GM12878 (cell line): ENCODE results near the gene CREB3. TPM values are rescaled to one million over a fixed set of nuclear protein-coding genes. Genes with fewer than 3 reads are reported as not detected.
A peak's percentile ranks its signal among the peaks of the same experiment; 100 is the strongest.

Experiments used
- ATAC-seq: fragments of 200-7000 bp; cut with Tn5 transposase; 3 replicates; pipeline ENCODE4 v1.9.1; 2020; ENCODE audit warnings: mild to moderate bottlenecking, moderate library complexity
- Bru-seq: library from RNA; stranded (reverse); fragments of 400-500 nt; gene quantifications from one replicate; lab custom pipeline; 2021; lab: Mats Ljungman, UMichigan
- BruChase-seq, 2 experiments: library from RNA; stranded (reverse); fragments of 400-500 nt; gene quantifications; one replicate each; lab custom pipeline; 2021; lab: Mats Ljungman, UMichigan
- BruUV-seq: library from RNA; stranded (reverse); fragments of 400-500 nt; replicated peaks from 2 replicates; lab custom pipeline; 2021; lab: Mats Ljungman, UMichigan
- CTCF ChIA-PET: fragments of 300-600 bp; sonication (Branson Sonifier 250); formaldehyde crosslinking; extraction: SDS; loops from one replicate; lab custom pipeline; 2021; ENCODE audit warnings: inconsistent platforms; lab: Yijun Ruan, JAX
- POLR2A ChIA-PET: fragments of 350-600 bp; formaldehyde crosslinking; extraction: SDS; loops from one replicate; lab custom pipeline; 2021; ENCODE audit warnings: inconsistent platforms; lab: Charles Lee
- RAD21 ChIA-PET: fragments of 300-600 bp; sonication (Branson Sonifier 250); formaldehyde crosslinking; loops from one replicate; lab custom pipeline; 2023; ENCODE audit warnings: antibody characterized with exemption; ENCODE audit not compliant: unreplicated experiment; lab: Charles Lee
- SMC1A ChIA-PET: fragments of 300-600 bp; sonication (Branson Sonifier 250); formaldehyde crosslinking; loops from one replicate; lab custom pipeline; 2023; ENCODE audit not compliant: unreplicated experiment, uncharacterized antibody; lab: Charles Lee
- DNase-seq: peaks from one replicate; pipeline ENCODE4 v3.0.0-alpha.2; 2011; ENCODE audit warnings: low read depth, low spot score
- FAIRE-seq: peaks from 3 replicates; lab custom pipeline; 2011; peaks lifted over from hg19 to GRCh38; lab: Jason Lieb, UNC
- H2AFZ ChIP-seq: 2 replicates; pipeline ENCODE4 v1.6.0; 2011; ENCODE audit warnings: low read depth, low read length, control low read depth; ENCODE audit not compliant: control insufficient read depth
- H3K27ac ChIP-seq: 2 replicates; pipeline ENCODE4 v1.5.1; 2011; ENCODE audit warnings: control low read depth; ENCODE audit not compliant: control insufficient read depth, insufficient read depth
- H3K27me3 ChIP-seq, 2 experiments: replicated peaks in 1 of 2; 2 replicates each; pipeline versions ENCODE4 v1.6.0 to v1.6.1; 2011; ENCODE audit warnings: low read length in 1 of 2; ENCODE audit not compliant: control insufficient read depth in 2 of 2, insufficient read depth in 2 of 2
- H3K36me3 ChIP-seq, 2 experiments: 2 replicates each; pipeline ENCODE4 v1.5.1; 2011; ENCODE audit warnings: low read length in 1 of 2; ENCODE audit not compliant: control insufficient read depth in 2 of 2, insufficient read depth in 2 of 2
- H3K4me1 ChIP-seq: 2 replicates; pipeline ENCODE4 v1.6.1; 2011; ENCODE audit warnings: mild to moderate bottlenecking, low read length, moderate library complexity, mixed read lengths; ENCODE audit not compliant: control insufficient read depth, insufficient read depth
- H3K4me2 ChIP-seq: 2 replicates; pipeline ENCODE4 v1.6.0; 2011; ENCODE audit warnings: control low read depth; ENCODE audit not compliant: control insufficient read depth, insufficient read depth
- H3K4me3 ChIP-seq: fragments of 200-600 bp; sonication (generic); 2 replicates; pipeline ENCODE4 v1.5.1; 2016
- H3K79me2 ChIP-seq: 2 replicates; pipeline ENCODE4 v1.6.0; 2011; ENCODE audit warnings: low read length; ENCODE audit not compliant: control insufficient read depth, insufficient read depth
- H3K9ac ChIP-seq: 2 replicates; pipeline ENCODE4 v1.8.0; 2011; ENCODE audit warnings: low read length, control low read depth, mixed read lengths; ENCODE audit not compliant: control insufficient read depth, insufficient read depth
- H3K9me3 ChIP-seq: replicated peaks from 3 replicates; pipeline ENCODE4 v1.5.1; 2011; ENCODE audit warnings: mild to moderate bottlenecking, low read length; ENCODE audit not compliant: control insufficient read depth, insufficient read depth
- H4K20me1 ChIP-seq: 2 replicates; pipeline ENCODE4 v1.6.0; 2011; ENCODE audit not compliant: control insufficient read depth, insufficient read depth
- DPF2 ChIP-seq: fragments of 450-650 bp; IDR thresholded peaks from 2 replicates; pipeline ENCODE4 v1.6.1; 2017; ENCODE audit warnings: mild to moderate bottlenecking
- EZH2 ChIP-seq: IDR thresholded peaks from 2 replicates; pipeline ENCODE4 v1.6.1; 2012; ENCODE audit warnings: low read depth, mild to moderate bottlenecking, control low read depth, inconsistent platforms, low read length, borderline replicate concordance; ENCODE audit not compliant: control insufficient read depth
- KAT2A ChIP-seq: conservative IDR thresholded peaks from 2 replicates; pipeline ENCODE4 v1.6.1; 2011; ENCODE audit warnings: low read depth, low read length; ENCODE audit not compliant: control insufficient read depth
- MXI1 ChIP-seq: fragments of 150-350 bp; IDR thresholded peaks from 2 replicates; pipeline ENCODE4 v1.6.1; 2011; ENCODE audit warnings: low read depth, mild to moderate bottlenecking, inconsistent platforms, low read length, improper control_type of control experiment
- NR2C1 ChIP-seq: fragments of 450-650 bp; IDR thresholded peaks from 2 replicates; pipeline ENCODE4 v1.6.1; 2017; ENCODE audit warnings: antibody characterized with exemption, mild to moderate bottlenecking, moderate library complexity
- RB1 ChIP-seq: fragments of 450-650 bp; formaldehyde crosslinking; IDR thresholded peaks from 2 replicates; pipeline ENCODE4 v1.6.1; 2017; ENCODE audit warnings: mild to moderate bottlenecking, borderline replicate concordance
- SMAD5 ChIP-seq: IDR thresholded peaks from 2 replicates; pipeline ENCODE4 v1.6.1; 2016; ENCODE audit warnings: antibody characterized with exemption, low read depth
- ZNF207 ChIP-seq: fragments of 450-650 bp; IDR thresholded peaks from 2 replicates; pipeline ENCODE4 v1.6.1; 2014; ENCODE audit warnings: antibody characterized with exemption, mild to moderate bottlenecking, borderline replicate concordance
- WGBS: methylation state at CpG from one replicate; pipeline ENCODE4 v1.1.6; 2016; ENCODE audit warnings: low lambda C conversion rate; ENCODE audit not compliant: insufficient replicate concordance, insufficient coverage; ENCODE audit errors: missing lambda C conversion rate; 5-methylcytosine and 5-hydroxymethylcytosine counted together
- in situ Hi-C: fragments of 300-500 bp; cut with MboI; formaldehyde crosslinking; loops from 9 replicates; pipeline ENCODE4 v1.14.3; 2018; ENCODE audit warnings: mixed read lengths
- intact Hi-C: fragments of 100-400 bp; cut with micrococcal nuclease; formaldehyde crosslinking; loops from one replicate; pipeline ENCODE4 v1.14.2; 2022; ENCODE audit not compliant: unreplicated experiment
- long read RNA-seq, 2 experiments: library from polyadenylated mRNA; unstranded; transcript quantifications; one replicate each; pipeline ENCODE4 v2.0.0, GENCODE V29; 2019 to 2020
- polyA minus RNA-seq, 3 experiments: library from RNA; depleted of rRNA, polyadenylated mRNA; stranded (reverse); fragments of >200 nt; gene quantifications; 2 replicates each; pipeline ENCODE4 v1.2.3, GENCODE V29; 2011
- polyA plus RNA-seq, 11 experiments: library from polyadenylated mRNA; depleted of rRNA in 4 of 11; unstranded in 6 of 11; stranded (reverse) in 5 of 11; fragments of >200 nt; fragmentation: Nextera tagmentation in 4 of 11; fragmentation: Illumina TruSeq in 1 of 11; extraction: Ambion mirVana in 4 of 11; extraction: Trizol in 1 of 11; gene quantifications; 1 replicate in 1 of 11; 2 replicates in 10 of 11; pipeline versions ENCODE4 v1.2.1 to v1.2.3, GENCODE V29; 2011 to 2016; ENCODE audit warnings: inconsistent platforms in 2 of 11, missing spikeins in 2 of 11, low read depth in 1 of 11
- total RNA-seq, 4 experiments: library from RNA; depleted of rRNA in 3 of 4; stranded (reverse); fragments of >200 nt in 3 of 4; fragmentation: Illumina TruSeq in 1 of 4; extraction: Trizol in 1 of 4; gene quantifications; 2 replicates each; pipeline versions ENCODE4 v1.2.1 to v1.2.3, GENCODE V29; 2013 to 2021
- TF ChIP-seq, protein P1 (sequence below): IDR thresholded peaks from 2 replicates; pipeline ENCODE4 v1.6.1; 2011; ENCODE audit warnings: borderline replicate concordance, low read depth, mild to moderate bottlenecking, moderate library complexity, mixed read lengths, low read length; ENCODE audit not compliant: insufficient read depth; ENCODE audit errors: extremely low read length
- TF ChIP-seq, protein P2 (sequence below): IDR thresholded peaks from 2 replicates; pipeline ENCODE4 v1.6.1; 2012; ENCODE audit warnings: low read length, inconsistent platforms
- TF ChIP-seq, protein P3 (sequence below): IDR thresholded peaks from 2 replicates; pipeline ENCODE4 v1.6.1; 2012; ENCODE audit warnings: low read depth, low read length, improper control_type of control experiment

Gene CREB3, protein sequence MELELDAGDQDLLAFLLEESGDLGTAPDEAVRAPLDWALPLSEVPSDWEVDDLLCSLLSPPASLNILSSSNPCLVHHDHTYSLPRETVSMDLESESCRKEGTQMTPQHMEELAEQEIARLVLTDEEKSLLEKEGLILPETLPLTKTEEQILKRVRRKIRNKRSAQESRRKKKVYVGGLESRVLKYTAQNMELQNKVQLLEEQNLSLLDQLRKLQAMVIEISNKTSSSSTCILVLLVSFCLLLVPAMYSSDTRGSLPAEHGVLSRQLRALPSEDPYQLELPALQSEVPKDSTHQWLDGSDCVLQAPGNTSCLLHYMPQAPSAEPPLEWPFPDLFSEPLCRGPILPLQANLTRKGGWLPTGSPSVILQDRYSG
- total RNA-seq (2013; cell fraction: nucleolus; rRNA removed): 16.9 and 18.1 TPM in 2 replicates
- total RNA-seq (2014; rRNA removed): 21.6 and 23.4 TPM in 2 replicates
- total RNA-seq (2014; rRNA removed; fragmentation: Illumina TruSeq; extraction: Trizol): 18.1 and 18.3 TPM in 2 replicates
- 21.4 and 22.9 TPM in 2 replicates for total RNA-seq (2021)
- 19.5 TPM for polyA plus RNA-seq (2011; ENCODE audit: low read depth)
- polyA plus RNA-seq (2011; rRNA removed): 12.0 and 16.3 TPM in 2 replicates
- 22.6 and 25.1 TPM in 2 replicates for polyA plus RNA-seq (2011; cell fraction: cytosol; rRNA removed)
- polyA plus RNA-seq (2011; cell fraction: nucleus; rRNA removed): 15.5 and 19.2 TPM in 2 replicates
- polyA plus RNA-seq (2012): 32.3 and 35.4 TPM in 2 replicates
- 17.8 and 20.1 TPM in 2 replicates for polyA plus RNA-seq (2014; fragmentation: Illumina TruSeq; extraction: Trizol)
- polyA plus RNA-seq (2014; fragmentation: Nextera tagmentation; extraction: Ambion mirVana): 10 to 100 TPM in 1 of 2 experiments, 1 to 10 TPM in 1; 9.8 to 14.1 TPM
- polyA plus RNA-seq (2014; rRNA removed): 19.5 and 20.6 TPM in 2 replicates
- 10 to 100 TPM; 33.2 to 38.9 TPM for polyA plus RNA-seq (2016; fragmentation: Nextera tagmentation; extraction: Ambion mirVana)
- polyA minus RNA-seq (2011; rRNA and poly(A)+ RNA removed): 6.6 and 10.3 TPM in 2 replicates
- 4.9 and 5.5 TPM in 2 replicates for polyA minus RNA-seq (2011; cell fraction: cytosol; rRNA and poly(A)+ RNA removed)
- 6.8 and 9.7 TPM in 2 replicates for polyA minus RNA-seq (2011; cell fraction: nucleus; rRNA and poly(A)+ RNA removed)
- Bru-seq, nascent RNA: percentile 83 among the genes with signal in this experiment
- BruChase-seq, experiment 1, labeled RNA remaining after a 6-hour chase: percentile 79 among the genes with signal in this experiment
- BruChase-seq, experiment 2, labeled RNA remaining after a 2-hour chase: percentile 83 among the genes with signal in this experiment
- long read RNA-seq, experiment 1, transcript CREB3-201 (9 exons, 1,832 nt): major isoform, 19 of 22 reads
- long read RNA-seq, experiment 1, partial matches to known transcripts: 2 of 22 reads
- long read RNA-seq, experiment 1, other reads (novel, unspliced or antisense): 1 of 22 reads
- long read RNA-seq, experiment 2, transcript CREB3-201 (9 exons, 1,832 nt): major isoform, 41 of 42 reads
- long read RNA-seq, experiment 2, partial matches to known transcripts: 0 of 42 reads
- long read RNA-seq, experiment 2, other reads (novel, unspliced or antisense): 1 of 42 reads

DNA sequence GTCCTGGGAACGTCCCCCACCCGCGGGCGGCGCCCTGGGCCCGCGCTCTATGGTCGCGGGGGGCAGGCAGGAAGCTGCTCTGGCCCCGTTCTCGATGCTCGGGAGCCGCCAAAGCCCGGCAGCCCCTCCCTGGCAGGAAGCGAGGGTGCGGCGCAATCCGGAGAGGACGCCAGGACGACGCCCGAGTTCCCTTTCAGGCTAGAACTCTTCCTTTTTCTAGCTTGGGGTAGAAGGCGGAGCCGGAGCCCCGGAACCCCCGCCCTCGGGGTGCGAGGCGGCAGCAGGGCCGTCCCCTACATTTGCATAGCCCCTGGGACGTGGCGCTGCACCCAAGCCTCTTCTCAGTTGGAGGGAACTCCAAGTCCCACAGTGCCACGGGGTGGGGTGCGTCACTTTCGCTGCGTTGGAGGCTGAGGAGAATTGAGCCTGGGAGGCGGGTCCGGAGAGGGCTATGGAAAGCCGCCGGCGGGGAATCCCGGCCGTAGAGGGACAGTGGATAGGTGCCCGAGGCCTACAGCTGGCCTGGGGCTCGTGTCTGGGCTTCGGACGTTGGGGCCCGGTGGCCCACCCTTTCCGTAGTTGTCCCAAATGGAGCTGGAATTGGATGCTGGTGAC, at the start of gene CREB3, which contains the start of gene TLN1:
TSS of gene CREB3 (plus strand) at position 482 of the 615 bp plus-strand sequence. CDS start at position 589, 107 bp downstream.
TSS of gene TLN1 (minus strand) at position 11 of the 615 bp plus-strand sequence. CDS start 6,501 bp downstream, outside the sequence.
- Histone ChIP-seq H4K20me1 (no peaks in the 10 kb centered on the region), H3K27me3 (no peaks in the 10 kb centered on the region), H3K27ac (peak within 1 kb of the TSS; percentile 92), H3K4me2 (peak within 1 kb of the TSS; percentile 99), H3K4me1 (peaks cover 17% of the 10 kb centered on the region), H3K9me3 (no peaks in the 10 kb centered on the region), H3K4me3 (peak within 1 kb of the TSS; percentile 93), H3K36me3 (peaks cover 5 to 12% of the 10 kb centered on the region in 2 experiments; a peak in 3 of 4 replicates), H3K79me2 (peaks cover 59% of the 10 kb centered on the region), H3K9ac (peak within 1 kb of the TSS; percentile 90), H2AFZ (peak within 1 kb of the TSS; percentile 42)
- CTCF ChIA-PET: interaction anchor here (0.9 to 9.5 kb wide), 19 partner anchors 13 to 619 kb away, joined by 3 to 183 read pairs (median 5); partner anchors contain the start of genes ARHGEF39, CCDC107, GBA2 and HINT2
- intact Hi-C loops: loop anchor here (1.0 to 10.0 kb wide), 5 partner anchors 16 to 617 kb away; partner anchors contain the start of genes ATOSB and HINT2
- ATAC-seq: peak; percentile 86
- POLR2A ChIA-PET: interaction anchor here (0.6 to 8.1 kb wide), 22 partner anchors 9 to 128 kb away, joined by 3 to 163 read pairs (median 6); partner anchors contain the start of genes ARHGEF39, CCDC107, GBA2 and HINT2
- BruUV-seq: no TSS peak
- RAD21 ChIA-PET: interaction anchor here (1.1 to 8.6 kb wide), 17 partner anchors 14 to 617 kb away, joined by 3 to 133 read pairs (median 5); partner anchors contain the start of genes ARHGEF39, ATOSB, CCDC107 and CD72
- in situ Hi-C loops: loop anchor here (10.0 kb wide), 1 partner anchor 627 kb away; the partner anchor contains the start of gene STOML2
- SMC1A ChIA-PET: interaction anchor here (1.0 to 8.0 kb wide), 9 partner anchors 16 to 113 kb away, joined by 3 to 145 read pairs (median 7); partner anchors contain the start of genes ARHGEF39, CCDC107, GBA2 and RGP1
- peak; percentile 90 for FAIRE-seq
- WGBS: under 1% methylated on average over 49 of the region's 49 CpGs
- peak; percentile 91 for DNase-seq
- TF ChIP-seq, protein P1, sequence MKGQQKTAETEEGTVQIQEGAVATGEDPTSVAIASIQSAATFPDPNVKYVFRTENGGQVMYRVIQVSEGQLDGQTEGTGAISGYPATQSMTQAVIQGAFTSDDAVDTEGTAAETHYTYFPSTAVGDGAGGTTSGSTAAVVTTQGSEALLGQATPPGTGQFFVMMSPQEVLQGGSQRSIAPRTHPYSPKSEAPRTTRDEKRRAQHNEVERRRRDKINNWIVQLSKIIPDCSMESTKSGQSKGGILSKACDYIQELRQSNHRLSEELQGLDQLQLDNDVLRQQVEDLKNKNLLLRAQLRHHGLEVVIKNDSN: no peak
- no peak for TF ChIP-seq KAT2A
- TF ChIP-seq, protein P2, sequence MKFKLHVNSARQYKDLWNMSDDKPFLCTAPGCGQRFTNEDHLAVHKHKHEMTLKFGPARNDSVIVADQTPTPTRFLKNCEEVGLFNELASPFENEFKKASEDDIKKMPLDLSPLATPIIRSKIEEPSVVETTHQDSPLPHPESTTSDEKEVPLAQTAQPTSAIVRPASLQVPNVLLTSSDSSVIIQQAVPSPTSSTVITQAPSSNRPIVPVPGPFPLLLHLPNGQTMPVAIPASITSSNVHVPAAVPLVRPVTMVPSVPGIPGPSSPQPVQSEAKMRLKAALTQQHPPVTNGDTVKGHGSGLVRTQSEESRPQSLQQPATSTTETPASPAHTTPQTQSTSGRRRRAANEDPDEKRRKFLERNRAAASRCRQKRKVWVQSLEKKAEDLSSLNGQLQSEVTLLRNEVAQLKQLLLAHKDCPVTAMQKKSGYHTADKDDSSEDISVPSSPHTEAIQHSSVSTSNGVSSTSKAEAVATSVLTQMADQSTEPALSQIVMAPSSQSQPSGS: no peak
- TF ChIP-seq SMAD5: peak; percentile 49
- peak; percentile 74 for TF ChIP-seq NR2C1
- TF ChIP-seq RB1: peak; percentile 66; the same call in 1 of the 2 replicates
- no peak for TF ChIP-seq EZH2
- TF ChIP-seq DPF2: peak; percentile 3; the same call in 1 of the 2 replicates
- TF ChIP-seq, protein P3, sequence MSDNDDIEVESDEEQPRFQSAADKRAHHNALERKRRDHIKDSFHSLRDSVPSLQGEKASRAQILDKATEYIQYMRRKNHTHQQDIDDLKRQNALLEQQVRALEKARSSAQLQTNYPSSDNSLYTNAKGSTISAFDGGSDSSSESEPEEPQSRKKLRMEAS: peak; percentile 38; the same call in 1 of the 2 replicates
- TF ChIP-seq ZNF207: peak; percentile 64
- TF ChIP-seq MXI1: peak; percentile 56
